NCI-H2081 treated with DMSO at 0.1 percent for 48 hours (cell line): ENCODE measurements around the gene CFAP20DC.
"Not testable (repeated sequence)": the region's sequence is repeated elsewhere in the genome, so short reads cannot be mapped to it uniquely, and the experiment has no call there.

ENCODE experiments used
- DNase-seq: peaks from one replicate; lab custom pipeline; 2025; lab: John Stamatoyannopoulos, UW

Gene CFAP20DC

DNA sequence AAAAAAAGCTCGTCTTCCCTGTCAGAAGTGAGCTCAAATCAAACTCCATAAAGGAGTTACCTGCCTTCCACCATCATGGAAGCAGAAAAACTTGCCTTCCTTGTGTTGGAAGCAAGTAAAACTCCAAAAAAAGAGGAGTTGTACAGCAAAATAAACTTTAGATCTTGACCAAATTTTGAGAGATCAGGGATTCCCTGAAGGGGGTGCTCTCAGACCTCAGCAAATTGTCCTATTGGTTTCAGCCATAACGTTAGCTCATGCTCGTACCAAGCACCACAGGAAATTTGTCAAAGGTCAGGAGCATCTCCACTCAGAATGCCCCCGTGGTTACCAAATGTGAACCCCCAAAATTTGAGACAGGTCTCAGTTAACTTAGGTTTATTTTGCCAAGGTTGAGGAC, 354.5 kb downstream of the CFAP20DC start:
- not testable (repeated sequence) for DNase-seq

GRCh38 chr3:58693940-58694850, 355.6 kb downstream of the CFAP20DC start:
- DNase-seq = no peak

DNA sequence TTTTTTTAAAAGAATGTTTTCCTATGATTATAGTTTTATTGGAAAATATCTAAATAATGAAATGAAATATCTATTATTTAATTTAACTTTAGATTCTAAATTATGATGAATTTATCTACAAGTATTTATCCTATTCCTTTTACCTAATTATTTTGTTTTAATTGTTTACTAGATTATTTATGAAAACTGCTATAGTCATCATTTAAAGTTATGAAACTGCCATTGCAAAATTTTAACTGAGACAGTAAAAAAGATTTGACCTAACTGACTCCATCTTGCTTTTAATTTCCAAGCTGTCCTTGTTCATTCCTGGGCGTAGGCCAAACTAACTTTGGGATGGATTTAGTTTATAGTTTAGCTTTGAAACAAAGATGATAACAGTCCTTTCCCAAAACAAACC, 357.3 kb downstream of the CFAP20DC start:
- no peak for DNase-seq
